Measurements from ENCODE around the gene MYO18B.

The MYO18B gene

DNA sequence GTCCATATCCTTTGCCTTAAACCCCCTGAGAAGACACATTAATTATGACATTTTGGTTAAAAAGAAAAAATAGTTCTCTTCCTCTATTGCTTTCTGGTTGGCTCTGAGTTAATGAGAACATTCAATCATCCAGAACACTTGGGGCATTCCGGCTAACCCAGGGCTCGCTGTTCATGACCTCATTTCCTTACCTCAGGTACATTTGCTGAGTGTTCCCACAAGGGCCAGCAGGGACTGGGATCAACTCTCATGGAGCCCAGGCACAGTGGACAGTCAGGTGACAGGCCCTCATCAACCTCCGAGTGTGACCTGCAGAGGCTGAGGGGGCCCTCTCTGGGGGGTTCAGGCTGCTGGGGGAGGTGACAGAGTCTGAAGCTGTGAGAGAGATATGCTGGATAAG, 98.9 kb downstream of the MYO18B start:
- TF ChIP-seq ZNF274 (IDR thresholded peaks at IDR 0.05; ENCODE audit: low read depth, low read length) (no peak), YY1 (IDR thresholded peaks at IDR 0.05; ENCODE audit: insufficient read depth, insufficient read length) (no peak), SUZ12 (IDR thresholded peaks at IDR 0.05; ENCODE audit: extremely low read depth, insufficient read depth, insufficient read length) (no peak)

DNA sequence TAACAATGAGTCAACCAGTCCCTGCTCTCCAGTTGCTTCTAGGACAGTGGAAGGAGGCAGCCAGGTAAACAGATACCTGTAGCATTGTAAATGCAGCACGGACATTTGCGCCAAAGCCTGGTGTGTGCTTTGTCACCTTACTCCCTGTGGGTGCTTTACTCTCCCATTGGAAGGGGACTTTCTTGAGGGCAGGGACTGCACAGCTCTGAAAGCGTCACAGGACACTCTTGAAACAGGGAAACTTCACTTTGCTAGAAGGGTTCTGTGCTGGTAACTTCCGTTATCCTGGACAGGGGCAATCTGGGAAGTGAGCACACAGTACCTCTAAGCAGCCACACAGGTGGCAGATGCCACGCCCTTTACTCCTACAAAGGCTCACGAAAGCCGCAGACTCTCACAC, 99.8 kb downstream of the MYO18B start:
- Histone ChIP-seq H3K36me3 (ENCODE audit: insufficient read depth, insufficient read length, low read length) (no peaks in the 10 kb centered on the region), H3K4me3 (ENCODE audit: insufficient read length, low read depth) (no peak overlapping the region), H3K4me1 (ENCODE audit: insufficient read depth, insufficient read length) (peaks cover 7% of the 10 kb centered on the region), H3K9ac (ENCODE audit: insufficient read length, low read depth) (no peak overlapping the region), H3K27me3 (ENCODE audit: insufficient read depth, insufficient read length) (no peaks in the 10 kb centered on the region), H3K9me3 (ENCODE audit: insufficient read depth, low read length) (no peaks in the 10 kb centered on the region)
- no peak for DNase-seq (ENCODE audit: low read depth, low spot score)
- TF ChIP-seq YY1 (IDR thresholded peaks at IDR 0.05; ENCODE audit: insufficient read depth, insufficient read length): no peak
- no peak for TF ChIP-seq ZNF274 (IDR thresholded peaks at IDR 0.05; ENCODE audit: low read depth, low read length)
- TF ChIP-seq SUZ12 (IDR thresholded peaks at IDR 0.05; ENCODE audit: extremely low read depth, insufficient read depth, insufficient read length): no peak

More for the DNA sequence above, 98.9 kb downstream of the MYO18B start:
- Histone ChIP-seq H3K9me3 (ENCODE audit: insufficient read depth, low read length) (no peaks in the 10 kb centered on the region), H3K36me3 (ENCODE audit: insufficient read depth, insufficient read length, low read length) (no peaks in the 10 kb centered on the region), H3K4me3 (ENCODE audit: insufficient read length, low read depth) (no peak overlapping the region), H3K4me1 (ENCODE audit: insufficient read depth, insufficient read length) (peaks cover 7% of the 10 kb centered on the region), H3K9ac (ENCODE audit: insufficient read length, low read depth) (no peak overlapping the region), H3K27me3 (ENCODE audit: insufficient read depth, insufficient read length) (no peaks in the 10 kb centered on the region)
- no peak for DNase-seq (ENCODE audit: low read depth, low spot score)

DNA sequence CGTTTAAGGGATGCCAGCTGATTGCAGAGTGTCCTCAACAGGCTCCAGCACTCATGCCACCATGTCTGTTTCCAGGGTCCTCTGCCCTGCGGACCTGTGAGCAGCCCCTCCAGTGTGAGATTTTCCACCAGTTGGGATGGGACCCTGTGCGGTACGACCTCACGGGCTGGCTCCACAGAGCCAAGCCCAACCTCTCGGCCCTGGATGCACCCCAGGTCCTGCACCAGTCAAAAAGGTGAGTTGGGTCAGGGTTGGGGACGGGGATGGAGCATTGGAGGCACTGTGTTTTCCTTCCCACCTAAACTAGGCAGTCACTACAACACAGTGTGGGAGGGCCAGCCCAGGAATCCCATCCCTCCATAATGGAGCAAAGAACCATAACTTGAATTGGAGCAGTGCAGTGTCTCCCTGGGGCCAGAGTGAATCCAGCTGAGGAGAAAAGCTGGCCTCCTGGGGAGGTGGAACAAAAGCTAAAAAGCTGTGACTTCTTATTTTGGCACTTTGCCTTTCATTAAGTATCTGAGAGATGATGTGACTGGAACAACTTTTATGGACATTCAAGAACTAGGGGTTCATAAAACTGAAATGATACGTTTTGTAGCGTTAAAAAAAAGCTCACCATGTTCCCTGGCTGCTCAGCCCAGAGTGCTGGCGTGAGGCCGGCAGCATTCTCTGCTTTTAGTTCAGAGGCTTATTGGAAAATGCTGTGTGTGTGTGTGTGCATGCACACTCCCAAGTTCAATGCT, 101.8 kb downstream of the MYO18B start:
- no peak for DNase-seq (ENCODE audit: low read depth, low spot score)
- Histone ChIP-seq H3K4me3 (ENCODE audit: insufficient read length, low read depth) (no peak overlapping the region), H3K27me3 (ENCODE audit: insufficient read depth, insufficient read length) (no peaks in the 10 kb centered on the region), H3K4me1 (ENCODE audit: insufficient read depth, insufficient read length) (peaks cover 10% of the 10 kb centered on the region), H3K36me3 (ENCODE audit: insufficient read depth, insufficient read length, low read length) (no peaks in the 10 kb centered on the region), H3K9me3 (ENCODE audit: insufficient read depth, low read length) (no peaks in the 10 kb centered on the region), H3K9ac (ENCODE audit: insufficient read length, low read depth) (no peak overlapping the region)
- TF ChIP-seq SUZ12 (IDR thresholded peaks at IDR 0.05; ENCODE audit: extremely low read depth, insufficient read depth, insufficient read length) (no peak), YY1 (IDR thresholded peaks at IDR 0.05; ENCODE audit: insufficient read depth, insufficient read length) (no peak), ZNF274 (IDR thresholded peaks at IDR 0.05; ENCODE audit: low read depth, low read length) (no peak)

DNA sequence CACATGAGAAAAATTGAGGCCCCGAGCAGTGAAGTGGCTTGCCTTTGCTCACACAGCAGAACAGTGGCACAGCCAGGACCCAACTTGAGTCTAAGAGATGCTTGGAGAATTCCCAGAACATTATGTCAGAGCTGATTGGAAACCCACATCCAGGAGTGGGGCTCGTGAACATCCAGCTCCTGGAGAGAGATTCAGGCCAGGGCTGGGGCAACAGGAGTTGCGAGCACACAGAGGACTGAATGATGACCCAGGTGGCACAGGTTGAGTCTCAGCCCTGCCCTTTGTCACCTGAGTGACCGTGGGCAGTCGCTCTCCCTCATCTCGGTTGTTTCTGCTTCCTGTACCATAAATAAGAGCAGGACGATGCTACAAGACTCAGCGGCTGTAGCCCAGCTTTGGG, 102.6 kb downstream of the MYO18B start:
- Histone ChIP-seq H3K9me3 (ENCODE audit: insufficient read depth, low read length) (no peaks in the 10 kb centered on the region), H3K4me3 (ENCODE audit: insufficient read length, low read depth) (no peak overlapping the region), H3K27me3 (ENCODE audit: insufficient read depth, insufficient read length) (no peaks in the 10 kb centered on the region), H3K9ac (ENCODE audit: insufficient read length, low read depth) (no peak overlapping the region), H3K36me3 (ENCODE audit: insufficient read depth, insufficient read length, low read length) (no peaks in the 10 kb centered on the region), H3K4me1 (ENCODE audit: insufficient read depth, insufficient read length) (peaks cover 7% of the 10 kb centered on the region)
- no peak for DNase-seq (ENCODE audit: low read depth, low spot score)
- TF ChIP-seq ZNF274 (IDR thresholded peaks at IDR 0.05; ENCODE audit: low read depth, low read length) (no peak), SUZ12 (IDR thresholded peaks at IDR 0.05; ENCODE audit: extremely low read depth, insufficient read depth, insufficient read length) (no peak), YY1 (IDR thresholded peaks at IDR 0.05; ENCODE audit: insufficient read depth, insufficient read length) (no peak)

DNA sequence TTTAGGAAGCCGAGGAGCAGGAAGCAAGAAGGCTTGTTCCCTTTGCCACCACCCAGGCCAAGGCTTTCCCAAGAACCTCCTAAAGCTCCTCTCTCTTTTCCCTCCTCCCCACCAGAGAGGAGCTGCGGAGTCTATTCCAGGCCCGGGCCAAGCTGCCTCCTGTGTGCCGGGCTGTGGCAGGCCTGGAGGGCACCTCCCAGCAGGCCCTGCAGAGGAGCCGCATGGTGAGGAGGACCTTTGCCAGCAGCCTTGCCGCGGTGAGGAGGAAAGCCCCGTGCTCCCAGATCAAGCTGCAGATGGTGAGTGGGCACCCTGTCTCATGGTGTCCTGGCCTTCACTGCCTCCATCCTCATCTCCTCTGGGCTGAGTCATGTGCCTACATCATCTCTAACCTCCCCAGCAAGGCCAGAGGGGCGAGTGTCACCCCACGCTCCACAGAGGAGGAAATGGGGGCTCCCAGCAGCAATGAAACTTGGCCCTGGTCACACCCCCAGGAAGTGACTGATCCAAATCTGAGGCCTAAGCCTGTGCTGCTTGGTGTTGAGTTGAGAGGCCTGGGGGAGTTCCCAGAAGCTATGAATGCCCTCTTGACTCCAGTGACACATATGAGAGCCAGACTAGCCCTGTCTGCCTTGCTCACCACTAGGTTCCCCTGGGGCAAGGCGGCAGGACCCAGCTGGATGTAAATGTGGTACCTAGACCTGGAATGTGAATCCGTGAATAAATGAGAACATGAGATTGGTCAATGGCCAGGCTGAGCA, 104.2 kb downstream of the MYO18B start:
- Histone ChIP-seq H3K9ac (ENCODE audit: insufficient read length, low read depth) (no peak overlapping the region), H3K36me3 (ENCODE audit: insufficient read depth, insufficient read length, low read length) (no peaks in the 10 kb centered on the region)
- no peak for DNase-seq (ENCODE audit: low read depth, low spot score)

DNA sequence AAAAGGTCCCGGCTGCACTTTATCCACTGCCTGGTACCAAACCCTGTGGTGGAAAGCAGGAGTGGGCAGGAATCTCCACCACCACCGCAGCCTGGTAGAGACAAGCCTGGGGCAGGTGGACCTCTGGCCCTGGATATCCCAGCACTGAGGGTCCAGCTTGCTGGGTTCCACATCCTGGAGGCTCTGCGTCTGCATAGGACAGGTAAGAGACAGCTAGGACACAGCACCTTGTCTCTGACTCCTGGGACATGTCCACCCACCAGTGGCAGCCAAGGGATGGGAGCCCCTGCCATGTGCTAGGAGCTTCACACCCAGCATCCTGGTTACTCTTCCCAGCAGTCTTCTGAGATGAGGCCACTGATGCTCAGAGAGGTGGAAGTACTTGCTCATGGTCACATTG, 105.5 kb downstream of the MYO18B start:
- DNase-seq (ENCODE audit: low read depth, low spot score): no peak
- Histone ChIP-seq H3K36me3 (ENCODE audit: insufficient read depth, insufficient read length, low read length) (no peaks in the 10 kb centered on the region), H3K4me3 (ENCODE audit: insufficient read length, low read depth) (no peak overlapping the region), H3K4me1 (ENCODE audit: insufficient read depth, insufficient read length) (peaks cover 5% of the 10 kb centered on the region), H3K9ac (ENCODE audit: insufficient read length, low read depth) (no peak overlapping the region), H3K9me3 (ENCODE audit: insufficient read depth, low read length) (no peaks in the 10 kb centered on the region), H3K27me3 (ENCODE audit: insufficient read depth, insufficient read length) (no peaks in the 10 kb centered on the region)
- TF ChIP-seq ZNF274 (IDR thresholded peaks at IDR 0.05; ENCODE audit: low read depth, low read length) (no peak), SUZ12 (IDR thresholded peaks at IDR 0.05; ENCODE audit: extremely low read depth, insufficient read depth, insufficient read length) (no peak), YY1 (IDR thresholded peaks at IDR 0.05; ENCODE audit: insufficient read depth, insufficient read length) (no peak)

More for the DNA sequence above, 104.2 kb downstream of the MYO18B start:
- Histone ChIP-seq H3K27me3 (ENCODE audit: insufficient read depth, insufficient read length) (no peaks in the 10 kb centered on the region), H3K4me1 (ENCODE audit: insufficient read depth, insufficient read length) (peaks cover 7% of the 10 kb centered on the region), H3K4me3 (ENCODE audit: insufficient read length, low read depth) (no peak overlapping the region), H3K9me3 (ENCODE audit: insufficient read depth, low read length) (no peaks in the 10 kb centered on the region)
- TF ChIP-seq YY1 (IDR thresholded peaks at IDR 0.05; ENCODE audit: insufficient read depth, insufficient read length): no peak
- TF ChIP-seq SUZ12 (IDR thresholded peaks at IDR 0.05; ENCODE audit: extremely low read depth, insufficient read depth, insufficient read length): no peak
- TF ChIP-seq ZNF274 (IDR thresholded peaks at IDR 0.05; ENCODE audit: low read depth, low read length): no peak

DNA sequence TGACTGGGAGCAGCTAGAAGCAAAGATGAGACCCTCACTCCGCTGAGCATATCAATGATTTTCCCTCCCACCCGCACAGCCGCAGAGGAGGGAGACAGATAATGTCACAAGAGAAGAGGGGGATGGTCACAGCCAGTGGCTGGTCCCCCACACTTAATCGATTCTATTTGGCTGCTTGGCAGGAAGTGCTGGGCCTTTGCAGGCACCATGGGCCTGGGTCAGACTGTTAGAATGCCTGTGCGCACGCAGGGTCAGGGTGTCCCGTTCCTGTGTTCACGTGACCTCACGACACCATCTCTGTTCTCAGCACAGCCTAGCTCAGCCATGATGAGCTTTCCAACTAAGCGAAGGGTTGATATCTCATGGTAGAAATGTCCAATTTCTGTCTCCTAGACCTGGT, 107.0 kb downstream of the MYO18B start:
- Histone ChIP-seq H3K4me3 (ENCODE audit: insufficient read length, low read depth) (no peak overlapping the region), H3K9me3 (ENCODE audit: insufficient read depth, low read length) (no peaks in the 10 kb centered on the region), H3K9ac (ENCODE audit: insufficient read length, low read depth) (no peak overlapping the region), H3K27me3 (ENCODE audit: insufficient read depth, insufficient read length) (no peaks in the 10 kb centered on the region), H3K36me3 (ENCODE audit: insufficient read depth, insufficient read length, low read length) (no peaks in the 10 kb centered on the region), H3K4me1 (ENCODE audit: insufficient read depth, insufficient read length) (peaks cover 3% of the 10 kb centered on the region)
- DNase-seq (ENCODE audit: low read depth, low spot score): no peak
- TF ChIP-seq YY1 (IDR thresholded peaks at IDR 0.05; ENCODE audit: insufficient read depth, insufficient read length) (no peak), ZNF274 (IDR thresholded peaks at IDR 0.05; ENCODE audit: low read depth, low read length) (no peak), SUZ12 (IDR thresholded peaks at IDR 0.05; ENCODE audit: extremely low read depth, insufficient read depth, insufficient read length) (no peak)
